ENCODE results near the gene NEURL1B. TPM values are rescaled to one million over a fixed set of nuclear protein-coding genes. Genes with fewer than 3 reads are reported as not detected.

NEURL1B gene
- total and polyA plus RNA-seq, 4 donors, result 1.9 to 65.8 (median 24.8) TPM

DNA sequence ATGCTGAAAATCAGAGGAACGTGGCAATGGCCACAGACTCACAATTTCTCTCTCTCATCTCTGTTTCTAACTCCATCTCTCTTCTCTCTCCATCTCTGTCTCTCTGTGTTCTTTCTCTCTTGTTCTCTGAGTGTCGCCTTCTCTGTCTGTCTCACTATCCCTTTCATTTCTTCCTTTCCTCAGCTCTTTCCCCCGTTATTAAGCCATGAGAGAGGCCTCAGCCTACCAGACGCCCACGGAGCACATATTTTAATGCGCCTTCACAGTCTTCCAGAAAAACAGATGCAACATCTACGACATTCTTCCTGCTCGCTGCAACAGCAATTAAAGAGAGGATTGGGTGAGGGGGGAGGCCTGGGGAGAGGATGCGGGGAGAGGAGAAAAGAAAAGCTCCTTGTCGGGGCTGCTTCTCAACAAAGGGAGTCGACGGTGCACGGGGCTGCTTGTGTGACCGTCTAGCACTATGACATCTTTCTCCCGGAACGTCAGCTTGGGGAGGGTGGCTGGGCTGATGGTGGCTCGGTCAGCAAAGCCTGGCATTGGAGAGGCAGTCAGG lies 37.7 kb upstream of the NEURL1B start:
- H3K36me3 ChIP-seq (ENCODE audit: control insufficient read depth in 1 of 2, insufficient read depth in 2 of 2, low read length in 1 of 2), result no peaks in the 10 kb centered on the region
- no peaks in the 10 kb centered on the region for H3K4me1 ChIP-seq (ENCODE audit: control insufficient read depth in 1 of 2, insufficient read depth in 2 of 2, low read length in 2 of 2)
- no peak overlapping the region for H3K4me3 ChIP-seq (ENCODE audit: low read length in 2 of 2)
- H3K9me3 ChIP-seq (ENCODE audit: control insufficient read depth, low read length), result peaks cover 2% of the 10 kb centered on the region
- DNase-seq (peak in 1 of 2 donors; percentile 75), ATAC-seq (ENCODE audit: low FRiP score) (no peak)
- H3K27ac ChIP-seq (ENCODE audit: low read depth in 1 of 2, low read length in 2 of 2), result no peak overlapping the region
- intact Hi-C loops (cut with DNase I), result no loop called here
- WGBS, 2 donors, result 9 to 16% methylated on average over 17 of the region's 17 CpGs
- H3K27me3 ChIP-seq (ENCODE audit: control insufficient read depth in 1 of 2, insufficient read depth in 2 of 2, low read length in 1 of 2), result no peaks in the 10 kb centered on the region

DNA sequence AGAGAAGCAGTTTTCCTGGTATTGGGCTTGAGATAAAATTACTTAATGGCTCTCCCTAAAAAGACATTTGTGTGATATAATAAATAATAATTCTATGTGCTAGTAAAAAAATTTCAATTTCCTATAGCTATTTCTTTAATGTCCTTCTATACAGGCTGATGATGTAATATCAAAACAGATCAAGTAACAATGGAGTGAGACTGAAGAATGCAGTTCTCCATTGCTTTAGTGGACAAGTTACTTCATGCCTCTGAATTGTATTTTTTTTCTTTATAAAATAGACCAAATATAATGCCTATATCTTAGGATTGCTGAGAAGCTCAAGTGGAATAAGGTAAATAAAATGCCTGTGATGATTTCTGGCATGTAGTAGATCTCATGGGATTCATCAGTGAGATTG lies 35.6 kb upstream of the NEURL1B start:
- no peak for DNase-seq
- no peaks in the 10 kb centered on the region for H3K4me1 ChIP-seq (ENCODE audit: control insufficient read depth in 1 of 2, insufficient read depth in 2 of 2, low read length in 2 of 2)
- peaks cover 2% of the 10 kb centered on the region for H3K9me3 ChIP-seq (ENCODE audit: control insufficient read depth, low read length)
- H3K36me3 ChIP-seq (ENCODE audit: control insufficient read depth in 1 of 2, insufficient read depth in 2 of 2, low read length in 1 of 2), result no peaks in the 10 kb centered on the region
- no peak overlapping the region for H3K4me3 ChIP-seq (ENCODE audit: low read length in 2 of 2)
- H3K27ac ChIP-seq (ENCODE audit: low read depth in 1 of 2, low read length in 2 of 2), result no peak overlapping the region
- intact Hi-C loops (cut with DNase I), result no loop called here
- no peak for ATAC-seq (ENCODE audit: low FRiP score)
- no peaks in the 10 kb centered on the region for H3K27me3 ChIP-seq (ENCODE audit: control insufficient read depth in 1 of 2, insufficient read depth in 2 of 2, low read length in 1 of 2)

DNA sequence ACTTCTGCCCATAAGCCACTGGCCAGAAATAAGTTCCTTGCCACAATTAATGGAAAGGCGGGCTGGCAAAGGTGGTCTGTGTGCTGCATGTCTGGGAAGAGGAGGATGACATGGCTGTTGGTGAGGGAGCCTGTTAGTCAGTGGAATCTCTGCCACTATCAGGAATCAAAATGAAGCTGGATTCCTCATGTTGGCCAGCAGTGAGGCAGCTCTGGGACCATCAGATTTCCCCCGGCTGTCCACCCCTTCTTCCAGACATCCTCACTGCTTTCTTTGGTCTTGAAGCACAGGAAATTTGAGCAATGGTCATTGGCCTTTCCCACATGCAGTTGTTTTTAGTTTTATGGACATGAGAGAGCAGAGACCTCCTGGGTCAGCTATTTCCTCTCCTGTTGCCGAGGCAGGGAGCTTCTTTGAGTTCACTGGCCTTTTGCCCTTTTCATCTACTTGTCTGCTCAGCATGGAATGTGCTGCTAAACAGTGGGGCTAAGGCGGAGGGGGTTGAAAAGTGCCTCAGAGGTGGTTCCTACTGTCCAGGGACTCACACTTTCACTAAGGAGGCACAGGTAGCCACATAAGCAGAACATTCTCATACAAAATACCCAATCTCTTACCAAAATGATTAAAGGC lies 34.8 kb upstream of the NEURL1B start:
- no peak for ATAC-seq (ENCODE audit: low FRiP score)
- Histone ChIP-seq H3K27ac (ENCODE audit: low read depth in 1 of 2, low read length in 2 of 2) (no peak overlapping the region), H3K36me3 (ENCODE audit: control insufficient read depth in 1 of 2, insufficient read depth in 2 of 2, low read length in 1 of 2) (no peaks in the 10 kb centered on the region), H3K4me1 (ENCODE audit: control insufficient read depth in 1 of 2, insufficient read depth in 2 of 2, low read length in 2 of 2) (no peaks in the 10 kb centered on the region), H3K27me3 (ENCODE audit: control insufficient read depth in 1 of 2, insufficient read depth in 2 of 2, low read length in 1 of 2) (no peaks in the 10 kb centered on the region), H3K4me3 (ENCODE audit: low read length in 2 of 2) (no peak overlapping the region), H3K9me3 (ENCODE audit: control insufficient read depth, low read length) (peaks cover 2% of the 10 kb centered on the region)
- 86 to 89% methylated on average over 4 of the region's 4 CpGs for WGBS, 2 donors
- intact Hi-C loops (cut with DNase I), result no loop called here
- DNase-seq, result no peak

DNA sequence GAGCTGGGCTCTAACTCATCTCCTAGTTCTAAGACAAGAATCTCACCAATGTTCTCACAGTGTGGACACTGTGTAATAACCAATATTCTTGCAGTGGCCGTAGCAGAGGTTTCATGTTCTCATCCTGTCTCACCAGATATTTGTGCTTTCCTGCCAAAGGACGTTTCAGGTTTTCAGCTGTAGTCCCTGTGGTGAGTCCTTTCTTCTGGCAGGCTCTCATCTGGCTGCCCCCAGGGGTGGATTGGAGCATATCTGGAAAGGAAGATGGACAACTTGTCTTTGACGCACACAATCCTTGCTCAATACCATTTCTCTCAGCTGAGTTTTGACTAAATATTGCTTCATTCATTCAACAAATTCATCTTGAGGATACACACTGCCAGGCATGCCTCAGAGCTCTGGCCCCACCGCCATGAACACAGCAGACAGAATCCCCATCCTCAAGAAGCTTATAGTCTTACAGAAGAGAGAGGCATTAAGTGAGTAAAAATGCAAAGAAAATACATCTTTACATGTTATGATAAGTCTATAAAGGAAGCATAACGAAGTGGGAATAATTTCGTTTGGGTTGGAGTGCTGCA lies 33.8 kb upstream of the NEURL1B start:
- ATAC-seq (ENCODE audit: low FRiP score), result no peak
- Histone ChIP-seq H3K9me3 (ENCODE audit: control insufficient read depth, low read length) (peaks cover 2% of the 10 kb centered on the region), H3K27ac (ENCODE audit: low read depth in 1 of 2, low read length in 2 of 2) (no peak overlapping the region), H3K36me3 (ENCODE audit: control insufficient read depth in 1 of 2, insufficient read depth in 2 of 2, low read length in 1 of 2) (no peaks in the 10 kb centered on the region), H3K4me1 (ENCODE audit: control insufficient read depth in 1 of 2, insufficient read depth in 2 of 2, low read length in 2 of 2) (no peaks in the 10 kb centered on the region), H3K4me3 (ENCODE audit: low read length in 2 of 2) (no peak overlapping the region), H3K27me3 (ENCODE audit: control insufficient read depth in 1 of 2, insufficient read depth in 2 of 2, low read length in 1 of 2) (no peaks in the 10 kb centered on the region)
- no peak for DNase-seq
- WGBS, 2 donors, result 29 to 36% methylated on average over 6 of the region's 6 CpGs
- intact Hi-C loops (cut with DNase I), result no loop called here

- Histone ChIP-seq H3K36me3 (ENCODE audit: control insufficient read depth in 1 of 2, insufficient read depth in 2 of 2, low read length in 1 of 2) (no peaks in the 10 kb centered on the region), H3K27ac (ENCODE audit: low read depth in 1 of 2, low read length in 2 of 2) (no peak overlapping the region), H3K4me1 (ENCODE audit: control insufficient read depth in 1 of 2, insufficient read depth in 2 of 2, low read length in 2 of 2) (no peaks in the 10 kb centered on the region), H3K27me3 (ENCODE audit: control insufficient read depth in 1 of 2, insufficient read depth in 2 of 2, low read length in 1 of 2) (no peaks in the 10 kb centered on the region), H3K4me3 (ENCODE audit: low read length in 2 of 2) (no peak overlapping the region), H3K9me3 (ENCODE audit: control insufficient read depth, low read length) (peaks cover 2% of the 10 kb centered on the region)
- DNase-seq, result no peak
- ATAC-seq (ENCODE audit: low FRiP score), result no peak
- intact Hi-C loops (cut with DNase I), result no loop called here
- 97 to 98% methylated on average over 3 of the region's 3 CpGs for WGBS, 2 donors
These were observed 32.3 kb upstream of the NEURL1B start for GRCh38 chr5:172608773-172609172.

DNA sequence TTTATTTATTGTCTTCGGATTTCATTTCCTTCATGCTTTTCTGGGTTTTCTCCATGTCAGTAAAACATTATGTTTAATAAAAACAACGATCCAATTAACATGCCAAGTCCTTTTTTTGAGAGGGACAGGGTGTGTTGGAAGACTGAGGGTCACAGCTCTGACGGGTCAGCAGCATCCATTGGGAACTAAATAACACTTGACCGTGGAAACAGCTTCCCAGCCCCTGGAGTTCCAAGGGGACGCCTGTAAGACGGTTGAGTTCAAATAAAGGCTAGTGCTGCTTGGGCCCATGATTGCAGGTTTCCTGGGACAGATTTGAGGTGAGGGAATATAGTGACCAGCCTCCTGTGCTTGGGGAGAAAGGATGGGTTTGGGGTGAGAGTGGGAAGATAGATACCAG lies 30.4 kb upstream of the NEURL1B start:
- no peak for ATAC-seq (ENCODE audit: low FRiP score)
- H3K27ac ChIP-seq (ENCODE audit: low read depth in 1 of 2, low read length in 2 of 2), result no peak overlapping the region
- WGBS, 2 donors, result 81 to 85% methylated on average over 6 of the region's 6 CpGs

GRCh38 chr5:172611913-172612312 lies 29.1 kb upstream of the NEURL1B start:
- Histone ChIP-seq H3K9me3 (ENCODE audit: control insufficient read depth, low read length) (no peaks in the 10 kb centered on the region), H3K4me1 (ENCODE audit: control insufficient read depth in 1 of 2, insufficient read depth in 2 of 2, low read length in 2 of 2) (no peaks in the 10 kb centered on the region), H3K36me3 (ENCODE audit: control insufficient read depth in 1 of 2, insufficient read depth in 2 of 2, low read length in 1 of 2) (no peaks in the 10 kb centered on the region), H3K27me3 (ENCODE audit: control insufficient read depth in 1 of 2, insufficient read depth in 2 of 2, low read length in 1 of 2) (no peaks in the 10 kb centered on the region), H3K4me3 (ENCODE audit: low read length in 2 of 2) (no peak overlapping the region), H3K27ac (ENCODE audit: low read depth in 1 of 2, low read length in 2 of 2) (no peak overlapping the region)
- 95 to 98% methylated on average over 8 of the region's 8 CpGs for WGBS, 2 donors
- ATAC-seq (ENCODE audit: low FRiP score) (no peak), DNase-seq (peak in 1 of 2 donors; percentile 44)
- intact Hi-C loops (cut with DNase I), result no loop called here

More for the DNA sequence above, 30.4 kb upstream of the NEURL1B start:
- Histone ChIP-seq H3K4me1 (ENCODE audit: control insufficient read depth in 1 of 2, insufficient read depth in 2 of 2, low read length in 2 of 2) (no peaks in the 10 kb centered on the region), H3K4me3 (ENCODE audit: low read length in 2 of 2) (no peak overlapping the region), H3K9me3 (ENCODE audit: control insufficient read depth, low read length) (peaks cover 2% of the 10 kb centered on the region), H3K36me3 (ENCODE audit: control insufficient read depth in 1 of 2, insufficient read depth in 2 of 2, low read length in 1 of 2) (no peaks in the 10 kb centered on the region), H3K27me3 (ENCODE audit: control insufficient read depth in 1 of 2, insufficient read depth in 2 of 2, low read length in 1 of 2) (no peaks in the 10 kb centered on the region)
- peak in 1 of 2 donors; percentile 25 for DNase-seq
- intact Hi-C loops (cut with DNase I), result no loop called here

DNA sequence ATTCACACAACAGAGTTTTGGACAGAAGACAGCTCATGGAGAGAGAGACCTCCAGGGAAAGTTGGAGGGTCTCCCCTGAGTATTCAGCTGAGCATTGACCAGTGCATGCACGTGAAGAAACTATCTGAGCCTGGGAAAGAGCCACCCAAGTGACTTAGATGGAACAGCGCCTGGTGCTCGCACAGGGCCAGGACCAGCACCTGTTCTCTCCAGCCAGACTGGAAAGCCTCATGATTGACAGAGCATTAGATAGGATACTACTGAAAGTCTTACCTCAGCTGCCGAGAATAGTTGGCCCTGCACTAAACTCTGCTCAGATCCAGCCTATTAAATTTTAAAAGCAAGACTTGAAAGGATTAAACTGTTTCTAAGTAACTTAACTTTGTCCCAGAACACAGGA lies 28.3 kb upstream of the NEURL1B start:
- H3K36me3 ChIP-seq (ENCODE audit: control insufficient read depth in 1 of 2, insufficient read depth in 2 of 2, low read length in 1 of 2), result no peaks in the 10 kb centered on the region
- no peaks in the 10 kb centered on the region for H3K27me3 ChIP-seq (ENCODE audit: control insufficient read depth in 1 of 2, insufficient read depth in 2 of 2, low read length in 1 of 2)
- DNase-seq, result peak in 1 of 2 donors; percentile 23
- WGBS, 2 donors, result 86 to 93% methylated on average over 4 of the region's 4 CpGs
- no peaks in the 10 kb centered on the region for H3K4me1 ChIP-seq (ENCODE audit: control insufficient read depth in 1 of 2, insufficient read depth in 2 of 2, low read length in 2 of 2)
- no peaks in the 10 kb centered on the region for H3K9me3 ChIP-seq (ENCODE audit: control insufficient read depth, low read length)
- no peak overlapping the region for H3K4me3 ChIP-seq (ENCODE audit: low read length in 2 of 2)
- no peak overlapping the region for H3K27ac ChIP-seq (ENCODE audit: low read depth in 1 of 2, low read length in 2 of 2)
- ATAC-seq (ENCODE audit: low FRiP score), result no peak
- intact Hi-C loops (cut with DNase I), result no loop called here

GRCh38 chr5:172616136-172616535 lies 24.9 kb upstream of the NEURL1B start:
- H3K36me3 ChIP-seq (ENCODE audit: control insufficient read depth in 1 of 2, insufficient read depth in 2 of 2, low read length in 1 of 2), result no peaks in the 10 kb centered on the region
- H3K9me3 ChIP-seq (ENCODE audit: control insufficient read depth, low read length), result no peaks in the 10 kb centered on the region
- H3K4me1 ChIP-seq (ENCODE audit: control insufficient read depth in 1 of 2, insufficient read depth in 2 of 2, low read length in 2 of 2), result no peaks in the 10 kb centered on the region
- H3K27ac ChIP-seq (ENCODE audit: low read depth in 1 of 2, low read length in 2 of 2), result no peak overlapping the region
- no peak overlapping the region for H3K4me3 ChIP-seq (ENCODE audit: low read length in 2 of 2)
- intact Hi-C loops (cut with DNase I), result no loop called here
- H3K27me3 ChIP-seq (ENCODE audit: control insufficient read depth in 1 of 2, insufficient read depth in 2 of 2, low read length in 1 of 2), result no peaks in the 10 kb centered on the region
- no peak for ATAC-seq (ENCODE audit: low FRiP score)
- 75 to 90% methylated on average over 5 of the region's 5 CpGs for WGBS, 2 donors
- DNase-seq, result no peak
